Hematopoietic multipotent progenitor cell treated with erythropoietin and hydrocortisone succinate and interleukin-3 and kit ligand, for 15 days (in vitro differentiated cells): Measurements from ENCODE around the gene TPGS2.
"Not testable (repeated sequence)": the region's sequence is repeated elsewhere in the genome, so short reads cannot be mapped to it uniquely, and the experiment has no call there.

Source experiments
- DNase-seq: peaks from one replicate; pipeline ENCODE4 v3.0.0-alpha.2; 2015; ENCODE audit warnings: low spot score

TPGS2 gene

DNA sequence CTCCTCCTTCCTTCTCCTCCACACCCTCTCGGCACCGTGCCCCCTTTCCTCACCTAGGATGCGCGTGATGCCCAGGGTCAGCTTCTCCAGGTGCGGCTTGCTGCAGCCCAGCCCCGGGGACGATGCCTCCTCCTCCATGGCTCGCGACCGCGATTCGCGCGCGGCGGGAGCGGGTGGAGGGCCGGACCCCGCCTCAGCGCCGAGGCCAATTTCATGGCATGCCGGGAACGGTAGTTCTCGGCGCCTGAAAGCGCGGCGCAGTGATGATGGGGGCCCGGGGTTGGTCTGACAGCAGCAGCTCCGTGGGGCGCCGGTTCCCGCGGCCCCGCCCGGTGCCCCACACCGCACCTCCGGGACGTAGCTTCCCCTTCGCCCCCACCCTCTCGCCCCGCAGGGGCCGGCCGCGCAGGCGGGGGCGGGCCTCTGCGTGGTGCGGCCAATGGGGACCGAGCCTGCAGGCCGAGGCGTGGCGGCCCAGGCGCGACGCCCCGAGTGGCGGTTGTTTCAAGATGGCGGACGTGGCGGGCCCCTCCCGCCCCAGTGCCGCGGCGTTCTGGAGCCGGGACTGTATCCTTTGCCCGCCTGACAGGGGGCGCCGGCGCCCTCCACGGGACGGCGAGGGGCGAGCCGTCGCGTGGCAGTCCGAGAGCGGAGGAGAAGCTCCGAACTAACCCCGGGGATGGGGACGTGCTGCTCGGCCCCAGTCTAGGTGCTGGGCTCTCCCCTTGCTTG, at the start of gene TPGS2, which contains the start of gene KIAA1328:
Gene TPGS2, minus strand, starts transcription at position 373 of the 732 bp plus-strand sequence. Its CDS starts 235 bp downstream, at position 138.
Gene KIAA1328, plus strand, starts transcription at position 498 of the 732 bp plus-strand sequence. Its CDS starts 12 bp downstream, at position 510.
- DNase-seq = peak; percentile 89

DNA sequence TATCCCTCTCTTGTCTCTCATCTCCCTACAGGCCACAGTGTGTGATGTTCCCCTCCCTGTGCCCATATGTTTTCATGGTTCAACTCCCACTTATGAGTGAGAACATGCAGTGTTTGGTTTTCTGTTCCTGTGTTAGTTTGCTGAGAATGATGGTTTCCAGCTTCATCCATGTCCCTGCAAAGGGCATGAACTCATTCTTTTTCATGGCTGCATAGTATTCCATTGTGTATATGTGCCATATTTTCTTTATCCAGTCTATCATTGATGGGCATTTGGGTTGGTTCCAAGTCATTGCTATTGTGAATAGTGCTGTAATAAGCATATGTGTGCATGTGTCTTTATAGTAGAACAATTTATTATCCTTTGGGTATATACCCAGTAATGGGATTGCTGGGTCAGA, 45.0 kb upstream of the TPGS2 start:
- not testable (repeated sequence) for DNase-seq

DNA sequence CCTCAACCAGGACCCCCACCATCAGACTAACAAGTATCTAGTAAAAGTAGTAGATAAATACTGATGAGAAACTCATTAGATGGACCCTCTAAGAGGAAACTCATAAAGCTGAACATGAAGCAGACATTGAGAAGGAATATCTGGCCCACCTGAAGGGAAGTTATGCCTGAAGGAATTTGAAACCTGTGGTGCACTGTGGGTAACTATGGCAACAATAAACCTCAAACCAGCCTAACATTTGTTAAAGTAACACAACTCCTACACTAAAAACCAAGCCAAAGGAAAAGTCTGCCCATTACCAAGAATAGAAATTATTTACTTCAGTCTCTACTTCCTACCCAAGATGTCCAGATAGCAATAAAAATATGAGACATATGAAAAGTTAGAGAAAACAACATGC, 43.5 kb upstream of the TPGS2 start:
- no peak for DNase-seq

DNA sequence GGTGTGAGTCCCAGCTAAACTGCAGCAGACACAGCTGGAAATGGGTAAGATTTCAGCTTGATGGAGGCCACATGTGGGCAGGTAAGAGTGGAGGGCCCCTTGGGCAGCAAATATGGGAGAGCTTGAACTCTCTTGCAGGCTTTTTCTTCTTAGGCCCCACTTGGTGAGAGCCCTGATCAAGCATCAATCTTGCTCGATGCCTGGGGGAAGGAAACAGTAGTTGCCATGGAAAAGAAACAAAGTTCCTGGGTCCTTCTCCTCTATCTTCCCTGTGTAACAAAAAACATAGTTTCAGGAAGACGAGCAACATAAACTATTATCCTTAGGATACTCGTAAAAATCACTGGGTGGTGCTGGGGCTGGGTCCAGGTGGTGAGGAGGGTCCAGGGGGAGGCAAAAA, 43.0 kb upstream of the TPGS2 start:
- no peak for DNase-seq

GRCh38 chr18:36867056-36867455, 38.3 kb upstream of the TPGS2 start:
- DNase-seq = no peak

GRCh38 chr18:36862182-36862581, 33.4 kb upstream of the TPGS2 start:
- DNase-seq = no peak

GRCh38 chr18:36856815-36857214, 28.0 kb upstream of the TPGS2 start:
- DNase-seq = no peak

- DNase-seq = no peak
These were observed 22.4 kb upstream of the TPGS2 start for GRCh38 chr18:36851202-36851590.

GRCh38 chr18:36850527-36851201, 21.9 kb upstream of the TPGS2 start:
- peak; percentile 58 for DNase-seq

DNA sequence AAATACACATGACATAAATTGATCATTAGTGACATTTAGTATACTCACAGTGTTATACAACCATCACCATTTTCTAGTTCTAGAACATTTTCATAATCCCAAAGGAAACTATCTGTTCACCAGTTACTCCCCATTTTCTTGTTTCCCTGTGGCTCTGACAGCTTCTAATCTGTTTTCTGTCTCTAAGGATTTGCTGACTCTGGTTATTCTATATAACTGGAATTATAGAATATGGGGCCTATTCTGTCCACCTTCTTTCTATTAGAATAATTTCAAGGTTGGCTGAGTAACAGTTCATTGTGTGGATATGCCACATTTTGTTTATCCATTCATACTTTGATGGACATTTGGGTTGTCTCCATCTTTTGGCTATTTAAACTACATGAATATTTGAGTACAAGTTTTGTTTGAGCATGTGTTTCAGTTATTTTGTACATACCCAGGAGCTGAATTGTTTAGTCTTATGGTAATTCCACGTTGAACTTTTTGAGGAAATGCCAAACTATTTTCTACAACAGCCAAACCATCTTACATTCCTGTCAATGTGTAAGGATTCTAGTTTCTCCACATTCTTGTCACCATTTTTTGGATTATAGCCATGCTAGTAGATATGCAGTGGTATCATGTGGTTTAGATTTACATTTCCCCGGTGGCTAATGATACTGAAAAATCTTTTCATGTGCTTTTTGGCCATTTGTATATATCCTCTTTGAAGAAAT, 20.6 kb upstream of the TPGS2 start:
- no peak for DNase-seq

GRCh38 chr18:36848609-36849008, 19.8 kb upstream of the TPGS2 start:
- DNase-seq = no peak

DNA sequence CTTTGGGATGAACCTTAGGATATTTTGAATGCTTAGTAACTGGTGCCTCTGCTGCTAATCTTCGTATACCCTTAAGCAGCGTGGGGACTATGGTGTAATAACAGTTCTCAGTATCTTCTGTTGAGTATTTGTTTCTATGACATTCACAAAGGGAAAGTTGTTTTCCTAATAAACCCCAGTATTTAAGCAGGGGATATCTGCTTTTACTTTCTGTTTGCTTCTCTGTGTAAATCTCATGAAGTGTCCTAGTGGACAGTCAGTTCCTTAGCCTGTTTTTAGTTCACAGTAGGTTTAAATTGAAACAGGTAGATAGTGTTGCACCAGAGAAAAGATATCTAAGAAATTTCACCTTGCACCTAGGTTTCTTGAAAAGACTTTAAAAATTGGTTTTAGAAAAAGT, 15.0 kb upstream of the TPGS2 start:
- no peak for DNase-seq

DNA sequence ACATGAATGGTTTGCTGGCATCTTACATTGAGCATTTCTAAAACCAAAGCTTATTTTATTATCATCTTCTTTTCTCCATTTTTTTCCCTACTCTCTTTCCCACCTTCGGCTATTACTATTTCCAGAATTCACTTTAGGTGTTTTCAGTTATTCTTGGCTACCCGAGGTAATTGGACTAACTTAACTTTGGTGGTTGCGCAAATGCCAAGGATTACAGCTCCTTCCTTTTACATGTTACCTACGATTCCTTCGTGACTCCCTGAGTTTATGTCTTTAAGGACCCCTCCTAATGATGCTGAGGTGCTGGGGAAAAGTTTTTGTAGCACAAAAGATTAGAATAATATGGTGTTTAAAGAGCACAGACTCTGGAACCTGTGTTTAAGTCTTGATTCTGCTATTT, 14.4 kb upstream of the TPGS2 start:
- no peak for DNase-seq

DNA sequence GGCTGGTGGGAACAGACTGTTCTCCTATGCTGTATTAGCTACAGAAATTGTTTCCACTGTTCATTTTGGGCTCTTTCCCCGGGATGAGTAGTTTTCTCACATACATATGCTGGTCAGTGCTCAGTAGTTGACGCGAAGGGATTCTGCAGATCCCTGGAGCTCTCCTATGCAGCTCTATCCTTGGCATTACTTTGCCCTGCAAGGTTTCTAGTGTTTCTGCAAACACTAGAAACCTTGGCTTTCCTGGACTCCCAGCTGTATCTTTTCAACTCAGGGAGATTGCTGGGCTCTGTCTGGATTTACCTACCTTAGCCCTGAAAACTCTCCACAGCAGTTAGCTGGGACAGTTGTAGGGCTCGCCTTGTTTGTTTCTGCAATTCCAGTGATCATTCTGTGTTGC, 11.0 kb upstream of the TPGS2 start:
- DNase-seq = no peak

GRCh38 chr18:36835927-36836326, 7.1 kb upstream of the TPGS2 start:
- no peak for DNase-seq

DNA sequence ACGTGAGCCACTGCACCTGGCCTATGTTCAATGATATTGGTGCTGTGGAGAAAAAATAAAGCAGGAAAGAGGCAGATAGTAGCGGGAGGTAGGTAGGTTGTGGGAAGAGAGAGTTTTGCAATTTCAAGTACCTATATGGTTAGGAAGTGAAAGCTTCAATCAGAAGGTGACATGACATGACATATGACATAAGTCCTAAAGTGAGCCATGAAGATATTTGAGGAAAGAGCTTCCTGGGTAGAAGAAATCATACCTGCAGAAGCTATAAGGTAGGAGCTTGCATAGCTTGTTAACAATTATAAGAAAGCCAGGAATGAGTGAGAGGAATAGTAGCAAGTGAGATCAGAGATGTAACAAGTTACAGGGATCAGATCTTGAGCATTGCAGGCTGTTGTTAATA, 4.3 kb upstream of the TPGS2 start:
- no peak for DNase-seq

GRCh38 chr18:36831139-36831538, 2.3 kb upstream of the TPGS2 start:
- no peak for DNase-seq

GRCh38 chr18:36830158-36830495, 1.3 kb upstream of the TPGS2 start:
- no peak for DNase-seq

DNA sequence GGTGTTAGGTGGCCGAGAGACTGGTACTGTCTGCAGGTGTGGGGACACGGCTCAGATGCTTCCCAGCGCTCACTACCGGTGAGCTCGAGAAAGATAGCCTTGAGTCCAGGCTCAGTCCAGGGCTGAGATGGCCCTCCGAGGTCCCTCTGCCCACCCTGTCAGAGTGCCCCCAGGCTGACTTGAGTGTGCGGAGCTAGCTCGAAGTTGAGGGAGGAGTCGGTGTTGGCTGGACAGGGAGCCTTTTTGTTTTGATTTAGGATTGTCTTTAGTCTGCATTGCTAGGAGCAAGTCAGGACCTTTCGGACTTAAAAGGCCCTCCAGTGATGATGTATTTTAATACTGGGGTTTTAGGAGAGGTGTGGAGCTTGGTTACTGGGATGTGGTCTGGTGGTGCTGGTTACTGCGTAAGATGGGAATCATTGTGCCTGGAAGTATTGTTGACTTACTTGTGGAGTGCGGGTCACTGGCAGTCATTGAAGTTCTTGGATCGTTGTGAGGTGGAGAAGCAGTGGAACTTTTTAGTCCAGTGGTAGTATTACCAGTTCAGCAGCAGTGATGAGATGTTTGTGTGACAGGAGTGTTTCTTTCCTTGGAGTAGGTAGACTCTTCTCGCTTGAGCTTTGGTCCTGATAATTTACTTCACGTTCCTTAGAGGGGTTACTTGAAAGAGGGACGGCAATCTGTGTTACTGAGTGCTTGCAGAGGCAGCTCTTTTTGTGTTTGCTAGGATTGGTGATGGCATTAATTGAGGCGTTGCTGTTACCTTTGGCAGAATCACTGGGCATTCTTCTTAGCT, 758 bp upstream of the TPGS2 start:
- DNase-seq = no peak

- DNase-seq = peak; percentile 30
These were observed 609 bp downstream of the TPGS2 start for GRCh38 chr18:36828157-36828629.

GRCh38 chr18:36826556-36826955, 2.2 kb downstream of the TPGS2 start:
- no peak for DNase-seq

DNA sequence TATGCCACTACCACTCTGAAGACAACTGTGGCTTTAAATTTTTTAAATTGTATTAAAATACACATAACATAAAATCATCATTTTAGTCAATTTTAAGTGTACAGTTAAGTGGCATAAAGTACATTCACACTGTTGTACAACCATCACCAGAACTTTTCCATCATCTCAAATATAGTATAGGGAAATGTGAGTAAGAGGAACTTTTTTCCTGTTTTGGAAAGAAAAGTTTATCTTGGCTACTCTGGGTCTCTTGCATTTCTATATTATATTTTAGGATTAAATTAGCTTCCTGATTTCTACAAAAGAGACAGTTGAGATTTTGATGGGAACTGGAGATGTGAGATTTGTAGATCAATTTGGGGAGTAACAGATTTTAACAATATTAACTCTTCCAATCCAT, 3.3 kb downstream of the TPGS2 start:
- no peak for DNase-seq
